Thoracic aorta (tissue), 2 donors: ENCODE results near the gene ATPAF1. TPM values are rescaled to one million over a fixed set of nuclear protein-coding genes. Genes with fewer than 3 reads are reported as not detected.
A peak's percentile ranks its signal among the peaks of the same experiment; 100 is the strongest.
"Not testable (repeated sequence)": the region's sequence is repeated elsewhere in the genome, so short reads cannot be mapped to it uniquely, and the experiment has no call there.

Source experiments
- ATAC-seq: fragments of 150-250 bp; one replicate; pipeline ENCODE4 v1.8.0; 2017; ENCODE audit warnings: low read depth; ENCODE audit not compliant: insufficient number of reproducible peaks, low FRiP score
- DNase-seq: peaks from one replicate; pipeline ENCODE4 v3.0.0-alpha.2; 2020; ENCODE audit warnings: low spot score
- H3K27ac ChIP-seq, 2 donors: fragments of 200-600 bp; sonication (generic); 1 replicate in 1 of 2; 2 replicates in 1 of 2; pipeline ENCODE4 v1.5.1; 2016; ENCODE audit warnings: mild to moderate bottlenecking in 2 of 2, moderate library complexity in 2 of 2
- H3K27me3 ChIP-seq: fragments of 200-600 bp; sonication (generic); replicated peaks from 2 replicates; pipeline ENCODE4 v1.6.0; 2016; ENCODE audit warnings: mild to moderate bottlenecking; ENCODE audit not compliant: insufficient read depth
- H3K36me3 ChIP-seq: fragments of 200-600 bp; sonication (generic); one replicate; pipeline ENCODE4 v1.5.1; 2016
- H3K4me1 ChIP-seq, 2 donors: fragments of 200-600 bp; sonication (generic); 1 replicate in 1 of 2; 2 replicates in 1 of 2; pipeline versions ENCODE4 v1.5.1 to v1.6.0; 2016; ENCODE audit warnings: low read depth in 2 of 2, mild to moderate bottlenecking in 1 of 2; ENCODE audit not compliant: control insufficient read depth in 1 of 2
- H3K4me3 ChIP-seq: fragments of 200-600 bp; sonication (generic); 2 replicates; pipeline ENCODE4 v1.5.1; 2016; ENCODE audit warnings: mild to moderate bottlenecking
- H3K9me3 ChIP-seq: fragments of 200-600 bp; sonication (generic); 2 replicates; pipeline ENCODE4 v1.5.1; 2016
- CTCF ChIP-seq: fragments of 200-600 bp; sonication (generic); IDR thresholded peaks from one replicate; pipeline ENCODE4 v1.5.1; 2019; ENCODE audit warnings: antibody characterized with exemption
- total RNA-seq, 2 donors: library from RNA; depleted of rRNA; stranded (reverse); fragments of >200 nt; gene quantifications; one replicate each; pipeline versions ENCODE4 v1.1.0 to v1.2.3, GENCODE V29; 2016

The ATPAF1 gene
- total RNA-seq, 2 donors from 2014 or later, result 38.5 to 55.6 TPM

GRCh38 chr1:46653405-46653958 lies 14.7 kb downstream of the ATPAF1 start:
- ATAC-seq, result no peak
- peak overlapping the region in 1 of 2 donors; percentile 33 for H3K27ac ChIP-seq
- no peaks in the 10 kb centered on the region for H3K27me3 ChIP-seq
- H3K36me3 ChIP-seq, result peaks cover 35% of the 10 kb centered on the region
- no peak for DNase-seq
- no peaks in the 10 kb centered on the region for H3K9me3 ChIP-seq
- no peaks in the 10 kb centered on the region for H3K4me1 ChIP-seq
- TF ChIP-seq CTCF, result no peak
- no peak overlapping the region for H3K4me3 ChIP-seq

- DNase-seq, result no peak
- H3K4me1 ChIP-seq, result no peaks in the 10 kb centered on the region
- H3K9me3 ChIP-seq, result no peaks in the 10 kb centered on the region
- peak overlapping the region in 1 of 2 donors; percentile 33 for H3K27ac ChIP-seq
- H3K36me3 ChIP-seq, result peaks cover 29% of the 10 kb centered on the region
- no peak overlapping the region for H3K4me3 ChIP-seq
- H3K27me3 ChIP-seq, result no peaks in the 10 kb centered on the region
- no peak for TF ChIP-seq CTCF
- ATAC-seq, result no peak
Observed at GRCh38 chr1:46652321-46653100, 15.7 kb downstream of the ATPAF1 start.

GRCh38 chr1:46651152-46651551 lies 17.0 kb downstream of the ATPAF1 start:
- H3K27me3 ChIP-seq, H3K4me1 ChIP-seq, DNase-seq, H3K4me3 ChIP-seq, H3K27ac ChIP-seq, H3K9me3 ChIP-seq, ATAC-seq: not testable (repeated sequence)
- peaks cover 21% of the 10 kb centered on the region for H3K36me3 ChIP-seq

- H3K36me3 ChIP-seq, result peaks cover 15% of the 10 kb centered on the region
- no peak for TF ChIP-seq CTCF
- no peaks in the 10 kb centered on the region for H3K27me3 ChIP-seq
- H3K4me1 ChIP-seq, result no peaks in the 10 kb centered on the region
- no peaks in the 10 kb centered on the region for H3K9me3 ChIP-seq
- H3K27ac ChIP-seq, result no peak overlapping the region
- no peak for ATAC-seq
- DNase-seq, result no peak
- H3K4me3 ChIP-seq, result no peak overlapping the region
Observed at GRCh38 chr1:46650491-46650890, 17.7 kb downstream of the ATPAF1 start.

GRCh38 chr1:46649764-46650163 lies 18.4 kb downstream of the ATPAF1 start:
- no peak for TF ChIP-seq CTCF
- Histone ChIP-seq H3K36me3 (peaks cover 11% of the 10 kb centered on the region), H3K27ac (no peak overlapping the region), H3K9me3 (no peaks in the 10 kb centered on the region), H3K27me3 (no peaks in the 10 kb centered on the region), H3K4me1 (no peaks in the 10 kb centered on the region), H3K4me3 (no peak overlapping the region)
- ATAC-seq (no peak), DNase-seq (no peak)
